ENCODE measurements around the gene SFXN5. TPM values are rescaled to one million over a fixed set of nuclear protein-coding genes. Genes with fewer than 3 reads are reported as not detected.

SFXN5 gene
- polyA plus RNA-seq, 1 donor (not counting 4 experiments of a cell fraction or from before 2014, with no cell fraction given), result 6.3 TPM

DNA sequence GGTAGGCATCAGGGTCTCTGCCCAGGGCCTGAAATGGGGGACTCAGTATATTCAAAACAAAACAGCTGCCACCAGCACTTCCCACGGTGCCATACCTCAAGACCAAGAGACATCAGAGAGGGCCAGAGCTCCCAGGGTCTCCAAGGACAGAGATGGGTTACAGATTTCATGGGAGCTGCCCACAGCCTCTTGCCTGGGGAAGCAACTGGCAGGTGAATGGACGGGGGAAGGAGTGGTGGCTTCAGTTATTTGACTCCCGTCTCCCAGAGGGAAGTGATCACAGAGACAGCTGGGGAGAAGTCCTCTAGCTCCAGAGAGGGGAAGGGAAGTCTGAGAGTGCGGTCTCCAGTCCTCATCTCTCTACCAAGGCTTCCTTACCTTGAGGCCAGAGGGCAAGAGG is 15.8 kb upstream of the SFXN5 start:
- TF ChIP-seq CTCF (optimal IDR thresholded peaks at IDR 0.05 in 1 of 3, IDR thresholded peaks at IDR 0.05 in 1 of 3, conservative IDR thresholded peaks at IDR 0.05 in 1 of 3; ENCODE audit: extremely low read depth in 1 of 3, insufficient read depth in 2 of 3, low read length in 3 of 3), result no peak
- H4K20me1 ChIP-seq (ENCODE audit: control insufficient read depth, extremely low read depth, insufficient read depth, low read length), result peaks cover 26% of the 10 kb centered on the region
- H3K4me1 ChIP-seq (ENCODE audit: control insufficient read depth, extremely low read depth, insufficient read depth, low read length), result peaks cover 32% of the 10 kb centered on the region
- peaks cover 23 to 37% of the 10 kb centered on the region in 2 experiments for H3K36me3 ChIP-seq (ENCODE audit: control insufficient read depth in 2 of 2, extremely low read depth in 1 of 2, insufficient read depth in 2 of 2, low read length in 2 of 2)
- H3K27me3 ChIP-seq (ENCODE audit: control insufficient read depth, extremely low read depth, insufficient read depth, low read length), result no peaks in the 10 kb centered on the region
- FAIRE-seq, result no peak
- no peaks in the 10 kb centered on the region for H3K9me3 ChIP-seq (ENCODE audit: control insufficient read depth, low read depth, low read length)
- H3K9ac ChIP-seq (ENCODE audit: control insufficient read depth, extremely low read depth, insufficient read depth, low read length), result no peak overlapping the region
- peaks cover 89% of the 10 kb centered on the region for H3K79me2 ChIP-seq (ENCODE audit: control insufficient read depth, insufficient read depth, low read length)
- DNase-seq (ENCODE audit: low read depth, low spot score), result no peak
- H3K27ac ChIP-seq (ENCODE audit: control insufficient read depth, insufficient read depth, low read length), result no peak overlapping the region
- peaks cover 14% of the 10 kb centered on the region for H3K9me1 ChIP-seq (ENCODE audit: control insufficient read depth, extremely low read depth, insufficient read depth, low read length)
- H3K4me2 ChIP-seq (ENCODE audit: control insufficient read depth, extremely low read depth, insufficient read depth, low read depth, low read length), result no peak overlapping the region
- dilution Hi-C loops (cut with MboI; ENCODE audit: extremely low pct_ligation_motif_present, low sequenced_read_pairs), result no loop called here
- no peak overlapping the region for H2AFZ ChIP-seq (ENCODE audit: control insufficient read depth, low read length)
- H3K4me3 ChIP-seq (ENCODE audit: control insufficient read depth in 2 of 3, extremely low read depth in 1 of 3, insufficient read depth in 2 of 3, low read depth in 1 of 3, low read length in 3 of 3), result no peak overlapping the region

DNA sequence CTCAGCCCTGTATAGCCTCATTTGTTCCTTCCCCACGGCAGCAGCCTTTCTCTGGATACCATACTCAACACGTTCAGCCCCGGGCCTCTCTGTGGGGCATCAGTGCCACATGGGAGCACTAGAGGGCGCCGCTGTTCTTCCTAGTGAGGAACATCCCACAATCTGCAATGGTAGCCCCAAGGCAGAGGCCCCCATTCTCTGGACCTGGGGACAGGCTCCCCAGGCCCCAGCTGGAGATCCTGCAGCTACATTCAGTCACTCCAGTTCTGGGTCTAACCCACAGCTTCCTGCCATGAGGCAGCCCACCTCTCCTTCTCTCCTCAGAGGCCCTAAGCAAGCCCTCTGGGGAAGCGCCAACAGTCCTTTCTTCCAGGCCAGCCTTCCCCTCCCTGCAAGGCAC is 14.2 kb upstream of the SFXN5 start:
- DNase-seq (ENCODE audit: low read depth, low spot score) (no peak), FAIRE-seq (peak; percentile 26)
- Histone ChIP-seq H2AFZ (ENCODE audit: control insufficient read depth, low read length) (no peak overlapping the region), H3K4me3 (ENCODE audit: control insufficient read depth in 2 of 3, extremely low read depth in 1 of 3, insufficient read depth in 2 of 3, low read depth in 1 of 3, low read length in 3 of 3) (no peak overlapping the region), H4K20me1 (ENCODE audit: control insufficient read depth, extremely low read depth, insufficient read depth, low read length) (peaks cover 30% of the 10 kb centered on the region), H3K9me3 (ENCODE audit: control insufficient read depth, low read depth, low read length) (no peaks in the 10 kb centered on the region), H3K9ac (ENCODE audit: control insufficient read depth, extremely low read depth, insufficient read depth, low read length) (no peak overlapping the region), H3K9me1 (ENCODE audit: control insufficient read depth, extremely low read depth, insufficient read depth, low read length) (peaks cover 8% of the 10 kb centered on the region), H3K27ac (ENCODE audit: control insufficient read depth, insufficient read depth, low read length) (no peak overlapping the region), H3K36me3 (ENCODE audit: control insufficient read depth in 2 of 2, extremely low read depth in 1 of 2, insufficient read depth in 2 of 2, low read length in 2 of 2) (peaks cover 24 to 38% of the 10 kb centered on the region in 2 experiments), H3K4me2 (ENCODE audit: control insufficient read depth, extremely low read depth, insufficient read depth, low read depth, low read length) (no peak overlapping the region), H3K27me3 (ENCODE audit: control insufficient read depth, extremely low read depth, insufficient read depth, low read length) (no peaks in the 10 kb centered on the region), H3K4me1 (ENCODE audit: control insufficient read depth, extremely low read depth, insufficient read depth, low read length) (peaks cover 27% of the 10 kb centered on the region), H3K79me2 (ENCODE audit: control insufficient read depth, insufficient read depth, low read length) (peaks cover 85% of the 10 kb centered on the region)
- dilution Hi-C loops (cut with MboI; ENCODE audit: extremely low pct_ligation_motif_present, low sequenced_read_pairs), result no loop called here
- TF ChIP-seq EZH2 (IDR thresholded peaks at IDR 0.05; ENCODE audit: low read length), result no peak
- TF ChIP-seq CTCF (optimal IDR thresholded peaks at IDR 0.05 in 1 of 3, IDR thresholded peaks at IDR 0.05 in 1 of 3, conservative IDR thresholded peaks at IDR 0.05 in 1 of 3; ENCODE audit: extremely low read depth in 1 of 3, insufficient read depth in 2 of 3, low read length in 3 of 3), result peak in 2 of 3 experiments; percentile 91 to 96
